HUES48 (cell line): ENCODE measurements around the gene FRMD4A.
"Not testable (repeated sequence)": the region's sequence is repeated elsewhere in the genome, so short reads cannot be mapped to it uniquely, and the experiment has no call there.

Source experiments
- H3K27ac ChIP-seq: one replicate; pipeline ENCODE4 v1.7.0; 2013; ENCODE audit warnings: low read depth, low read length, inconsistent platforms
- H3K27me3 ChIP-seq: 2 replicates; pipeline ENCODE4 v1.6.1; 2013; ENCODE audit warnings: mild to moderate bottlenecking, low read length; ENCODE audit not compliant: control insufficient read depth, insufficient read depth
- H3K36me3 ChIP-seq: 2 replicates; pipeline ENCODE4 v1.6.1; 2013; ENCODE audit warnings: low read length; ENCODE audit not compliant: control insufficient read depth, insufficient read depth
- H3K4me1 ChIP-seq: 2 replicates; pipeline ENCODE4 v1.6.1; 2013; ENCODE audit warnings: mild to moderate bottlenecking, low read length; ENCODE audit not compliant: control insufficient read depth, insufficient read depth
- H3K4me3 ChIP-seq: 2 replicates; pipeline ENCODE4 v1.5.1; 2013; ENCODE audit warnings: mild to moderate bottlenecking, low read depth, low read length
- H3K9ac ChIP-seq: 2 replicates; pipeline ENCODE4 v1.6.1; 2013; ENCODE audit warnings: mild to moderate bottlenecking, low read depth, low read length, moderate library complexity
- H3K9me3 ChIP-seq: 2 replicates; pipeline ENCODE4 v1.6.1; 2013; ENCODE audit warnings: low read length; ENCODE audit not compliant: control insufficient read depth, insufficient read depth

Gene FRMD4A

DNA sequence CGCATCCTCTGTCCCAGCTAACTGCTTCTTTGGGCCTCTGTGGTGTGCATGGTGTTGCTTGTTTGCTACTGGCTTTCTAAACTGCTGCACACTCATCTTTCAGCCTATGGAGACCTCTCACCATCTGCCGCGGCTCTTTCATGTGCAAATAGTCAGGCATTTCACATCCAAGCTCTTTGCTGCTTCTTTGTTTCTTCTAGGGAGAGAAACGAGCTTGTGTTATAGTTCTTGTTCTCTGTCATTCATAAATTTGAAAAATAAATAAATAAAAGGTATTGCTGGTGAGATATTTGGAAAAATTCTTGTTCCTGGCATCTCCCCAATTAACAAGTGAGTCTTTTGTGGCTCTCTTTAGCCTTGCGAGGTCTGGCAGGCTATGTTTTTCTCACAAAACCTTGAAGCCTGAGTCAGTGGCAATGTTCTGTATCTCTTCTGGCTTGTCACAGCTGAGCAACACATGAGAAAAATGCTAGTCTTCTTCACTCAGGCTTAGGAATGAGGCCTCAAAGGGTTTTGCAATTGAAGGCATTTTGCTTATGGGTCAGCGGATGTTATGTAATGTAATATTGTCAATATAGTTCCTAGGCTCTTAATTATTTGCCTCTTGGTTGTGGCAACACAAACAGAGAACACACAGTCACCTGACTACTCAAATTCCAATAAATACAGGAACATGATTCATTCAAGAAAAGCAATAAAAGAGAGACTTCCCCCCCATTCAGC lies 274.0 kb downstream of the FRMD4A start:
- H3K27ac ChIP-seq = peak overlapping the region; percentile 69

DNA sequence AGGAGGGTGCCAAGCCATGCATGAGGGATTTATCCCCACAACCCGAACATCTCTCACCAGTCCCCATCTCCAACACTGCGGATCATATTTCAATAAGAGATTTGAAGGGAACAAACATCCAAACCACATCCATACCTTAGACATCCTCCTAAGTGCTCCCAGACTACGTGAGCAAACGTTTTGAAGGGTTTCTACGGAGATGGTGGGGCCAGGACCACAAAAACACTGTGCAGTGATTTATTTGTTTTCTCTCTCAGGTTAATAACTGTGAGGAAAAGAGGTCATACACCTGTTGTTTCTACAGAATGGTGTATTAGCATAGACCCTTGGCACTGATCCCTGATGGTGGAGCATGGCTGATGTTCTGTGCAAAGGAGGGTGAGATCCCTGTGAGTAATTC lies 277.8 kb downstream of the FRMD4A start:
- Histone ChIP-seq H3K9ac (no peak overlapping the region), H3K4me1 (peaks cover 10% of the 10 kb centered on the region; the same call in 1 of the 2 replicates), H3K9me3 (no peaks in the 10 kb centered on the region), H3K27ac (no peak overlapping the region), H3K4me3 (no peak overlapping the region), H3K36me3 (no peaks in the 10 kb centered on the region), H3K27me3 (no peaks in the 10 kb centered on the region)

More for the DNA sequence above, 274.0 kb downstream of the FRMD4A start:
- Histone ChIP-seq H3K4me1 (peaks cover 10% of the 10 kb centered on the region; the same call in 1 of the 2 replicates), H3K9ac (0 out of 2 replicates have a peak overlapping the region, but pooled peaks have one; percentile 1), H3K9me3 (no peaks in the 10 kb centered on the region), H3K27me3 (no peaks in the 10 kb centered on the region), H3K4me3 (no peak overlapping the region), H3K36me3 (no peaks in the 10 kb centered on the region)

DNA sequence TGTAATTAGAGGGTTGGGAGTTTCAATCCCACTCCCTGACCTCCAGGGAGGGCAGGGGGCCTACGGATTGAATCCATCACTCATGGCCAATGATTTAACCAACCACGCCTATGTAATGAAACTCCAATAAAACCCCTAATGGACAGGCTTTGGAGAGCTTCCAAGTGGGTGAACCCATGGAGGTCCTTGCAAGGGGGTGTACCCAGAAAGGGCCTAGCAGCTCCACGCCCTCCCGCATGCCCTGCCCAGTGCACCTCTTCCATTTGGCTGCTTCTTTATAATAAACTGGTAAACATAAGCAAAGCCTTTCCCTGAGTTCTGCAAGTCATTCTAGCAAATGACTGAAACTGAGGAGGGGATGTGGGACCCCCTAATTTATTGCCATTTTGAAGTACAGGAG lies 280.1 kb downstream of the FRMD4A start:
- Histone ChIP-seq H3K27ac (no peak overlapping the region), H3K9me3 (no peaks in the 10 kb centered on the region), H3K4me1 (no peaks in the 10 kb centered on the region)

DNA sequence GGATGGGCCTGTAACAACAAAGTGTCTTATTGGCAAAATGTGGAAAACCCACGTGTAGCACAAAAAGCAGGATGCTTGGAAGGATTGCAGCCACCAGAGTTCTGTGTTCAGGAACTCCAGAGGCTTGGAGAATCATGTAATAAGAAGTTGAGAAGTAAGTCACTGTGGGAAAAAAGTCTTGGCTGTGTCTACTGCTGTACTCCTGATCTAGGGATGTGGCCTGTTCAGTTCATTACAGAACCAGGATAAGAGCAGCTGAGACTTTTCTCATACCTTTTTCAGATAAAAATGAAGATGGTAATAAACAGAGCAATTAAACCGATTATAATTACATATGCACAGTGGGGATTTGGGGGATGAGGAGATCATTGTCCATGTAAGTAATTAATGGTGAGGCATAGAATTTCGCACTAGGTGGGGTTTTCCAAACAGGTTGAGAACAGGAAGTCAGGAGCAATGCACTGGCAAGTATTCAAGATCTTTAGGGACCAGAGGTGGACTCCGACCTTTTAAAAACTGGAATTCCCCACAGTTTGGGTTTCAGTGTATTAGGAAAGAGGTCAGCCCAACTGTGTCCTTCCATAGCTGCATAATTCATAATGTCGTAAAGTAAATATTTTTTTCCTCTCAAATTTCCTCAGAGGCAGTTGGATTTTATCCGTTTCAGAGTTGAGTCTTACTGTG lies 281.7 kb downstream of the FRMD4A start:
- H3K27ac ChIP-seq = no peak overlapping the region
- no peaks in the 10 kb centered on the region for H3K9me3 ChIP-seq
- H3K4me1 ChIP-seq = no peaks in the 10 kb centered on the region
- H3K9ac ChIP-seq = no peak overlapping the region
- no peaks in the 10 kb centered on the region for H3K27me3 ChIP-seq
- no peaks in the 10 kb centered on the region for H3K36me3 ChIP-seq
- no peak overlapping the region for H3K4me3 ChIP-seq

More for the DNA sequence above, 280.1 kb downstream of the FRMD4A start:
- Histone ChIP-seq H3K36me3 (no peaks in the 10 kb centered on the region), H3K4me3 (no peak overlapping the region), H3K27me3 (no peaks in the 10 kb centered on the region), H3K9ac (no peak overlapping the region)

DNA sequence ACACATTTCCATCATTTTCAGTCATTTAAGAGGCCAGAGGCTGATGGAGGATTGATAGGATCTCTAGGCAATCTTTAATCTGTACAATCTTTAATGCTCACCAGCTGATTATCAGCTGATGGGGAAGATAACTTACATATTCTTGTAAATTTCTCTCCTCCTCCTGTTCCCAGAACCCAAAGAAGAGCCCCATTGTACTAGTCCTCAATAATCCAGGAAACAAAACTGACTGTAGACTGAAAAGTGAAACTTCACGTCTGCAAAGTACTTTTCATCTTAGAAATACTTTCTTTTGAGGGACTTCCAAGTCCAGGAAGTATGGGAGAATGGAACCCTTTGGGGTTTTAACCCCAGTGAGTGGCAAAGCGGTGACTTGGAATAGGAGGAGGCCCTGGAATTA lies 283.3 kb downstream of the FRMD4A start:
- no peak overlapping the region for H3K4me3 ChIP-seq
- no peak overlapping the region for H3K27ac ChIP-seq
- no peaks in the 10 kb centered on the region for H3K27me3 ChIP-seq
- no peaks in the 10 kb centered on the region for H3K4me1 ChIP-seq
- no peaks in the 10 kb centered on the region for H3K9me3 ChIP-seq
- no peak overlapping the region for H3K9ac ChIP-seq
- H3K36me3 ChIP-seq = no peaks in the 10 kb centered on the region

DNA sequence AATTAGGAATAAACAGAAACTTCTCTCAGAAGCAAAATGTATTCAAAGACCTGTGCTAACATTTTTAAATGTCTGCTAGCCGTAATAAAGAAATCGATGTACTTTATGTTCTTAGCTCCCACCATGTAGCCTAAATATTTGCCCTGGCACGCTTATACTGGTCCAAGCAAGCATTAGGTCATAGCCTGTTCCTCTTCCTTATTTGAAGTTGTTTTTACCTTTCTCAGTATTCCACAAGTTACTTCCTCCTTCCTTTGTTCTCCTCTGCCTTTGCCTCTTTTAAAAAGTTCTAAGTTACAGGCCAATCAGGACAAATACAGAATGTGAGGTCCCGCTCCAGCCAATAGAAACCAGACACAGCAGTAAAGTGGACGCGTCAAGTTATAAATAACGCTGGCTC lies 288.7 kb downstream of the FRMD4A start:
- not testable (repeated sequence) for H3K9me3 ChIP-seq, H3K4me3 ChIP-seq, H3K27ac ChIP-seq, H3K4me1 ChIP-seq, H3K36me3 ChIP-seq, H3K27me3 ChIP-seq, H3K9ac ChIP-seq

DNA sequence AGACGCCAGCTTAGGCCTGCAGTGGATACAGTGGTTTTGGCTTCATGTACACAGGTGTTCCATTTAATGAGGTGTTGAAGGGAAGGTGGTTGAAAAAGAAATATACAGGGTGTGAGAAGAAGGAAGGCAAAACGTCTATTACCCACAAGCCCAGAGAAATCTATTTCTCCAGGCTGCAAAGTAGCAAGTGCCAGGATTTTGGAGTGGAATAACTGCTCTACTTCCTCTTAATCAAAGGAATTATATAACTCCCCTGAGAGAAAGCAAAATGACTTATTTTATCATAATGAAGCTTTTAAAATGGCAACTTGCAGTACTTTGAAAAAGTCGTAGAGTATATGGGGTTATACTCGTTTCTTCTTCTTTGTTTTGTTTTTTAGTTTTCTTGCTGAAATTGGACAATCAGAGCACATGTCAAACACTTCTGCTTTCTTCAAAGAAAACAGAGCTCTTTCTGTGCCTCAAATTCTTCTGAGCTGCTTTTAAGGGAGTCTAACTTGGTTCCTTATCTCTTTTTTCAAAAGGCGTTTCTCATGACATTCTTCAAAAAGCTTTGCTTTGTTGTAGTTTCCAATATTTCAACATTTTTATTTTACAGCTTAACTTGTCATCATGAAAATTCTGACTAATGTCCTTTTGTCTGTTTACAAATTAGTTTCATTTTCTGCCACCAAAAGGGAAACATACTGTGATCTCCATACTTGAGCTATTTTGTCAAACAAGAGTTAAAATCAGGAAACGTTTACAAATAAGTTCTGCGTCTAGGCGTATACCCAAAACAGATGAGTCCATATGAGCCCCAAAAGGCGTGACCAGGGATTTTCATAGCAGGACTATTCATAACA lies 289.7 kb downstream of the FRMD4A start:
- H3K27me3 ChIP-seq = no peaks in the 10 kb centered on the region
- H3K9ac ChIP-seq = no peak overlapping the region
- H3K4me3 ChIP-seq = no peak overlapping the region
- H3K4me1 ChIP-seq = no peaks in the 10 kb centered on the region
- no peaks in the 10 kb centered on the region for H3K9me3 ChIP-seq
- no peaks in the 10 kb centered on the region for H3K36me3 ChIP-seq
- H3K27ac ChIP-seq = no peak overlapping the region

DNA sequence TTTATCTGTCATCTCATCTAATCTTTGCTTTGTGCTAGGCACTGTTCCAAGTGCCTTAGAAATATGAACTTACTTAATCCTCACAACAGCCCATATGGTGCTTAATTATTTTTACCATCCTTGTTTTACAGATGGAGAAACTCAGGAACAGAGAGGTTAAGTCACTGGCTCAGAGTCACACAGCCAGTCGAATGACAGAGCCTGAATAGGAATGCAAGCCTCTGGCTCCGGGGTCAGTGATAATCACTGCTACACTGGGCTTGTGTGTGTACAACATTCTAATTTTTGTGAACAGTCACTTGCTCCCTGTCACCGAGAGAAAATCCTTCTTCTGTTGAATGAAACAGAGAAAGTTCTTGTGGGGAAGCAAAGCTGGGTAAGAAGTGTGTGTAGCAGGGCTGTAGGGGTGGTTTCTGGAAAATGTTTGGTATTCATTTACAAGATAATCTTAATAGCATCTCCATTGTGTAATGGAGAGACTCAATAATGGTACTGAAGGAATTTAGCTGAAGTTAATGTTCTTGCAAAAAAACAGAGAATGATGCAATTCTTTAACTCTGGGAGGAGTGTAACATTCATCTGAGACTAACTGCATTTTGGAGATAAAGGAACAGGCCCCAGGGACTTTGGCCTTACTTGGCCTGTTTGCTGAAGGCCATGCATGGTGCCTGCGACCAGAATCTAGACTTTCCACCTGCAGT lies 290.6 kb downstream of the FRMD4A start:
- peak overlapping the region; percentile 6 for H3K27ac ChIP-seq
- H3K9ac ChIP-seq = no peak overlapping the region
- H3K27me3 ChIP-seq = no peaks in the 10 kb centered on the region

DNA sequence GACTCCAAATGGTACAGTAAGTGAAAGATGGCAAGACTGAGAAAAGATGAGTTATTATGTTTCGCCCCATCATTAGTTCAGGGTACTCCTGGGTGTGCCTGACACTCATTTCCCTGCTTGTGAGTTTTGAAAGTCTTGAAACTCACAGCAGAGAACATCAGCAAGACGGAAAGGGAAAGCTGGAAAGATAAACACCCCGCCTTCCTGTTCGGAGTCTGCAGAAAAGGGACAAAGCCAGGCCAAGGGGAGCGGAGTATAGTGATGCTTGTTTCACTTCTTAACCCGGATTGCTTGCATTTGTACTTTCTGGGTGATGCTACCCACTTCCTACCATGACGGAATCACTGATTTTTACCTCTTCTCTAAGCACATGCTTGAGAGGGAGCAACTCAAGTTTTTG lies 294.5 kb downstream of the FRMD4A start:
- no peaks in the 10 kb centered on the region for H3K9me3 ChIP-seq
- H3K9ac ChIP-seq = no peak overlapping the region
- H3K36me3 ChIP-seq = no peaks in the 10 kb centered on the region
- no peaks in the 10 kb centered on the region for H3K27me3 ChIP-seq
- H3K4me3 ChIP-seq = no peak overlapping the region
- no peaks in the 10 kb centered on the region for H3K4me1 ChIP-seq
- H3K27ac ChIP-seq = no peak overlapping the region

More for the DNA sequence above, 290.6 kb downstream of the FRMD4A start:
- H3K4me3 ChIP-seq = no peak overlapping the region
- H3K4me1 ChIP-seq = no peaks in the 10 kb centered on the region
- H3K9me3 ChIP-seq = no peaks in the 10 kb centered on the region
- no peaks in the 10 kb centered on the region for H3K36me3 ChIP-seq

DNA sequence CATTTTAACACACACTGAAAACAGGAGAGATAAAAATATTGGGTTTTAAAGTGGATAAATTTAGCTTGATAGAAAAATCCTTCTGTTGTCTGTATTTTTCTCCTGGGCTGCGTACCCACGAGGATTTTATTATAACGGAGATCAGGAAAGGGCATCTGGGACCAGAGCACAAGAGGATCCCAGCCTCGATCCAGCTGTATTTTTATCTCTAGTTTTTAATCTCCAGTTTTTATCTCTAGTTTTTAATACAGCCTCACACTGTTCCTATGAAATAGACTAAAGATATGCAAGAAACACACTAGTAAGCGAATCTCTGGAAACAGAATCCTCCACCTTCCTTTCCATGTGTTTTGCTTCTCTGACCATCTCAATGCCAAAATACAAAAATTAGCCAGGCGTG lies 295.2 kb downstream of the FRMD4A start:
- H3K9me3 ChIP-seq = no peaks in the 10 kb centered on the region
- no peaks in the 10 kb centered on the region for H3K36me3 ChIP-seq
- no peaks in the 10 kb centered on the region for H3K27me3 ChIP-seq
- no peak overlapping the region for H3K4me3 ChIP-seq
- H3K4me1 ChIP-seq = no peaks in the 10 kb centered on the region
- no peak overlapping the region for H3K27ac ChIP-seq
- no peak overlapping the region for H3K9ac ChIP-seq
